Adrenal gland (tissue), 5 donors: ENCODE results near the gene GDF7.

Source experiments
- CTCF ChIP-seq, 6 experiments: fragments of 450-650 bp in 4 of 6; fragments of 200-600 bp in 2 of 6; sonication (generic) in 1 of 6; IDR thresholded peaks; 1 replicate in 5 of 6; 2 replicates in 1 of 6; pipeline versions ENCODE4 v1.5.1 to v1.8.0; 2016 to 2021; ENCODE audit warnings: antibody characterized with exemption in 6 of 6, mild to moderate bottlenecking in 2 of 6, moderate library complexity in 1 of 6
- POLR2A ChIP-seq, 2 donors: fragments of 450-650 bp; IDR thresholded peaks; one replicate each; pipeline ENCODE4 v1.6.1; 2017; ENCODE audit warnings: antibody characterized with exemption in 2 of 2, mild to moderate bottlenecking in 2 of 2, moderate library complexity in 1 of 2
- donor health status: DM: no; HTN: no; CAD: no.

- TF ChIP-seq CTCF (IDR thresholded peaks at IDR 0.05) (no peak), POLR2A (IDR thresholded peaks at IDR 0.05) (no peak)
Measured at GRCh38 chr2:20649976-20650375, 17.0 kb upstream of the GDF7 start.
